T47D (cell line): ENCODE results near the gene UBE2J2.

Experiments
- DNase-seq, 2 experiments: peaks; one replicate each; pipeline versions ENCODE4 v3.0.0 to v3.0.0-alpha.2; 2011 to 2012; ENCODE audit warnings: low read depth in 1 of 2, low spot score in 1 of 2
- JUND ChIP-seq: IDR thresholded peaks from 2 replicates; pipeline ENCODE4 v1.6.1; 2012; ENCODE audit warnings: low read depth
- in situ Hi-C: cut with HindIII; loops from 2 replicates; pipeline ENCODE4 v1.10.0; 2016; ENCODE audit warnings: low sequenced_read_pairs, low pct_unique_long_range_greater_than_20kb

The UBE2J2 gene

DNA sequence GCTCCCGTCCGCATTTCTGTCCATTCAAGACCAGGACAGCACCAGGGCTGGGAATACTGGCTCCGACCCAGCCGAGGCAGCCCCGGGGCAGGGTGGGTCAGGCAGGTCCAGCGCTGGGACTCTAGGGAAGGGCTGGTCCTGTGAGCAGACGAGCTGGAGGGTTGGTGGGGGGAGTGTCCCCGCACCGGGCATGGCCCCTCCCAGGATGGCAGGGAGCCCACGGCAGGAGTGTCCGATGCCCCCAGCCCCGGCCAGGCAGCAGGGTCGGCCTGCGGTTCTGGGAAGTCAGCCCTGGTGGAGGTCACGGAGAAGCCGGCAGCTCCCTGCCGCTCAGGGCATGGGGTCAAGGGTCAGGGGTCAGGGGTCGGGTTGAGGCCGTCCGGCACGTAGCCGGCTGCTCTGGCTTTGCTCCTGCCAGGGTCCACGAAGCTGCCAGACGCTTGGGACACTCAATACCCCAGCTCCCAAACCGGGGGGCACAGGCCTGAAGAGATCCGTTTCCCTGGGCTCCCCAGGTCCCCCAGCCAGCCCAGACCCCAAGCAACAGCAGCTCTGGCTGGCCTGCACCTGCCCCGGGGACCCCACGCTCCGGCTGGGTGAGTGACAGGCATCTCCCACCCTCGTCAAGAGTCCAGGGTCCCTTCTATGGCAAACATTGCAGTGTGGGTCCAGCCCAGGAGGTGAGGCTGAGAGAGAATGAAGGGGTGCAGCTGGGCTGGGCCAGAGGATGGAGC, 33.9 kb downstream of the UBE2J2 start:
- DNase-seq: peak in 1 of 2 experiments; percentile 22
- no peak for TF ChIP-seq JUND
- in situ Hi-C loops: no loop called here

DNA sequence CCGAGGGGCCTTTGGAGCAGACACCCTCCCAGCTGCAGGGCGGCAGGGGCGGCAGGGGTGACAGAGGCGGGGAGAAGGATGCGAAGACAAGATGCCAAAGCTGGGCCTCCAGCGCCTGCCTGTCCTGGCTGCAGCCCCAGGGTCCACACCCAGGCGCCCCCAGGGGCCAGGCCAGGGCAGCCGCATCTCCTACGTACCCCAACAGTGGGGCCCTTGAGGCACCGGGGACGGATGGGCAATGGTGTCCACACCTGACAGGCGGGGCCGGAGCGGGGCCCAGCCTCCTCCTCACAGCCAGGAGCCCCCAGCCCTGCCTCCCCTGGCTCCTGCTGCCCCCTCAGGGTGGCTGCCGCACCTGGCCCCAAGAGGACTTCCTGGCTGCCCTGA, 34.4 kb downstream of the UBE2J2 start:
- in situ Hi-C loops: no loop called here
- no peak for TF ChIP-seq JUND
- no peak for DNase-seq

- in situ Hi-C loops: no loop called here
- no peak for DNase-seq
- TF ChIP-seq JUND: no peak
Observed at GRCh38 chr1:1238702-1239178, 34.9 kb downstream of the UBE2J2 start.

- in situ Hi-C loops: no loop called here
- peak in 1 of 2 experiments; percentile 26 for DNase-seq
- no peak for TF ChIP-seq JUND
Observed at GRCh38 chr1:1237874-1238701, 35.6 kb downstream of the UBE2J2 start.

GRCh38 chr1:1236945-1237873, 36.4 kb downstream of the UBE2J2 start:
- DNase-seq: peak in 1 of 2 experiments; percentile 49
- in situ Hi-C loops: no loop called here
- no peak for TF ChIP-seq JUND

GRCh38 chr1:1236176-1236763, 37.4 kb downstream of the UBE2J2 start:
- in situ Hi-C loops: no loop called here
- TF ChIP-seq JUND: no peak
- no peak for DNase-seq

DNA sequence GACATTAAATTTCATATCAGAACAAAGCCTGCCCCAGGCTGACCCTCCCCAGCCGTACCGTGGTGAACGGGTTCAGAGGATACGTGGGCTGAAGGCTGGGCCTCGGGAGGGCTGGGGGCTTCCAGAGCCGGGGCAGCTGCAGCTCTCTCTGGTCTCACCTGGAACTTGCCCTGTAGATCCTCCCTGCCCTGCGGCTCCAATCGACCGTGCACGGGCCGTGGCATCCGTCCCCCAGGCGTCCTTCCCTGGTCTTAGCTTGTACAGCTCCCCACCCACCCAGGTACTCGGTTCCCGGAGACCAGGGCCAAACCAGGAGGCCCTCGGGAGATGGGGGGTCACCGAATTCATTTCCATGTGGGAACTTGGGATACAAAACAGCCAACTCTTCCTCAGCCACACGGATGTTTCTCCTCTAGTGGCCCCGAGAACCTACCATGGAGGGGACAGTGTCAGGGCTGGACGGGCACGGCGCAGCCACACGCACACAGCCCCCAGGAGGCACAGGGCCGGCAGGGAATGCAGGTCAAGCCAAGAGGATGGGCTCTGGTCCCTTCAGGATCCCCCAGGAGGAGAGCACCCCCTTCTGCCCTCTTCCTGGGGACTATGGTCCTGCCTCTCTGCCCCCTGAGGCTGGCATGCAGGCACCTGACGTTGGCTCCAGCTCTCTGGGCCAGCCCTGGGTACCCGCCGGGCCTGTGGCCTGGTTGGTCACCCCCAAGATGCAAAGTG, 38.5 kb downstream of the UBE2J2 start:
- in situ Hi-C loops: no loop called here

GRCh38 chr1:1234180-1234808, 39.4 kb downstream of the UBE2J2 start:
- TF ChIP-seq JUND: no peak
- in situ Hi-C loops: no loop called here
- DNase-seq: no peak

More for the DNA sequence above, 38.5 kb downstream of the UBE2J2 start:
- no peak for TF ChIP-seq JUND
- DNase-seq: no peak

DNA sequence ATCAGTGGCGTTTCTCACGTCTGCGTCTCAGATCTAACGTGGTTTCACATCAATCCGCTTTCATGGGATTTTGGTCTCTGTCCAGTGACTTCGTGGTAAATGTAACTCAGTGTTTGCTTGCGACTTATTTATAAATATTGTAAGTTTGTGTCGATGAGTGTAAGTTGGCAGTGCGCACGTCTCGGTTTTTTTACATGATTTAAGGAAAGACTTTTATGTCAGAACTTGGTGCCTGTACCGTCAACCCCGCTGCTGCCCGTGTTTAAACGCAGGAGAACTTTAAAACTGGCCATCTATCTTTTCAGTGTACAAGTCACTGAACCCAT, 40.1 kb downstream of the UBE2J2 start:
- TF ChIP-seq JUND: no peak
- in situ Hi-C loops: no loop called here

GRCh38 chr1:1232796-1233566, 40.7 kb downstream of the UBE2J2 start:
- no peak for TF ChIP-seq JUND
- DNase-seq: no peak
- in situ Hi-C loops: no loop called here

More for the DNA sequence above, 40.1 kb downstream of the UBE2J2 start:
- DNase-seq: no peak
